ENCODE results near the gene IQSEC3.
"Not testable (repeated sequence)": the region's sequence is repeated elsewhere in the genome, so short reads cannot be mapped to it uniquely, and the experiment has no call there.

Gene IQSEC3

DNA sequence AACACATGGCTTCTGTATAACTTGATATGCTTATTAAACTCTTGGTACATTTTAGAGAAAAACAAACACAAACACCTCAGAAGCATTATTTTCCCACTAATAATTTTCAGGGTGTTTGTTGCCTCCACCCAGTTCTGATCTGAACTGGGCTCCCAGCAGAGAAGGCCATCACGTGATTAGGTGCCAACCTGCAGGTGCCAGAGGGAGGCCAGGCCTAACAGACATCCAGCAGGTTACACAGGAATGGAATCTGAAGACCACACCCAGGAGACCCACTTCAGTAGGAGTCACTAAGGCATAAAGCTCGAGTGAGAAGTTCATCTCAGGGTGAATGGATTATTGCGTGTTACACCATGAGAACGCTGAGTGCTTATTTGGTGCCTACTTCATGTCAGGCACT lies 138.5 kb downstream of the IQSEC3 start:
- DNase-seq: no peak

DNA sequence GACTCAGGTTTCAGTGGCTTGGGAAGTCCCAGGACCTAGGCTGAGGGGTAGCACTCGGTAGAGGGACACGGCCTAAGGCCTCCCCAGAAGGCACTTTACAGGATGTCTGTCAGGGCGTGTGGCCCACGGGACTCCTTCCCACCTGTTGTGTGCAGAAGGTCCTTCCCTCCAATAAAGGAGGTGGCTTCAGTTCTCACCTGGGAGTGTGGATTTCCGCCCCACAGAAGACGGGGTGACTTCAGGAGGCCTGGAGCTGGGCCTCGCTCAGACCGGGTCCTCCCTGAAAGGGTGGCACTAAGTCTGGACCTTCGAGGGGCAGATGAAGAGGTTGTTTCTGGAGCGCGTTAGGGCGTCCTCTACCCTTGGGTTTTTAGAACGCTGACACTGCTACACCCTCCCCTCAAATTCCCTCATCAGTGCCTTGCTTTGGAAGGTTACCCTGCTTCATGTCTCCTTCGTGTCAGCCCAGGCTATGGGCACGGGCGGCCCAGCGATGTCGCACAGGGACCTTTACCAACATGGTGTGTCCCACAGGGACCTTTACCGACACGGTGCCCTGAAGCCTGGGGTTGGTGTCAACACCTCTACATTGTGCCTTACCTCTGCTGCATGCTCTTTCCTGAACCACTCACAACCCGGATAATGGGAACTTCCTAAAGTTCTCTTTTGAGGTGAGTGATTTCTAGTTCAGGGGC lies 140.3 kb downstream of the IQSEC3 start:
- no peak for DNase-seq

DNA sequence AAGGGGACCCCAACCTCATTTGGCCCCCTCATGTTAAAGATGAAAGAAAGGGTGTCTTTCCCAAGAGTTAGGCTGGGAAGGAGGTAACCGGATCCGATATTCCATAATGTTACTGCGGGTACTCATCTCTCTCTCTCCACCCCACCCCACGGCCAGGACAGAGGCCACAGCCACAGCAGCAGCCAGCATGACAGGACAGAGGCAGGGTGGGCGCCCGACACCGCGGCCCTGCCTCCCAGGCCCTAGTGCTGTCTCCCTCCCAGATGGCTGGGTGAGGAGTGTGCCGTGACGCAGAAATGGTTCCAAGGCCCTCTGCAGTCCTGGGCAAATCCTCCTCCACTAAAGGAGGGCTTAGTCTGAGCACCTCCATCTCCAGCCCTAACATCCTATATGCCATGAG lies 141.2 kb downstream of the IQSEC3 start:
- DNase-seq: no peak

DNA sequence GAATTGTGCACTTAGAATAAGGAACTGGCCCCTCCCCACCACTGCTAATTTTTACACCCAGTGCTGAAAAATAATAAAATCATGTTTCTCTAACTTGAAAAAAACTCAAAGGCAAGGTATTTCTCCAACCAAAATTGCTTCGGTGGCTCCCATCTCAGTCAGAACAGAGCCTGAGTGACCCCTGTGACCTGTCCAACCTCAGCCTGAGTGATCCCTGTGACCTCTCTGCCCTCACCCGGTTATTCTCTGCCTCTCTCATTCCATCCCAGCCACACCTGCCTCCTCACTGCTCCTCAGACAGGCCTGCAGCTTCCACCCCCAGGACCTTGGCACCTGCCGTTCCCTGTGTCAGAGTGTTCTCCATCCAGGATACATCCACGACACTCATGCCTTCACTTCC lies 142.2 kb downstream of the IQSEC3 start:
- no peak for DNase-seq

DNA sequence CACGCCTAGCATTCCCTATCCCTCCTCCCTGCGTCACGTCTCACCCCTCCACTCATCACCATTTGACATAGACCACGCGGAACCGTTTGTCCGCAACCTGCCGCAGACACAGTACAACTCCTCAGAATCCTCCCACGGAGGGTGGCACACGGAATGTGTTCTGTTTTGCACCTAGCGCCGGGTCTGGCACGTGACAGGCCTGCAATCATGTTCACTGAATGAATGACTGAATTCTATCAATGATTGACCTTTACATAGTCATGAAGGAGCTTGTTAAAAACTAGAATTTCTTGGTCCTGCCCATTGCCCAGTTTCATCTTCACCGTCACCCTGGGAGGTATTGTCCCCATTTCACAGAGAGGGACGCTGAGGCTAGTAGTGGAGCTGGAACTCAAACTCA lies 142.7 kb downstream of the IQSEC3 start:
- DNase-seq: no peak

DNA sequence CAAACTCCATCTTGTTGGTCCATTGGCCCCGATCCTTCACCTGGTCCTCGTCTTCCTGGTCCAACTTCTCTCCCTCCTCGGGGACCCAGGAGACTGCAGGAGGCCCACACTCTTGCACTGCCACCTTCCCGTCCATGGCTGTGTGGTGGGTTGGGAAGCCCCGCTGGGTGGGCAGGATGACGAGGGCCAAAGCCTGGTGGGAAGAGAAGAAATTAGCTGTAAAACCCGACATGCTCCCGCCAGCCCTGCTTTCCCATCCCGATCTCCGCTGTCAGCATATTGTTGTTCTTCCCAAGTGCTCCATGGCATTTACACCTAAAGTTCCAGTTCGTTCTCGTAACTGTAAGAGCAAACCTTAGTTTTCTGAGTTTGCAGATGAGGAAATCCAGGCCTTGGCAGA lies 143.3 kb downstream of the IQSEC3 start:
- DNase-seq: no peak

DNA sequence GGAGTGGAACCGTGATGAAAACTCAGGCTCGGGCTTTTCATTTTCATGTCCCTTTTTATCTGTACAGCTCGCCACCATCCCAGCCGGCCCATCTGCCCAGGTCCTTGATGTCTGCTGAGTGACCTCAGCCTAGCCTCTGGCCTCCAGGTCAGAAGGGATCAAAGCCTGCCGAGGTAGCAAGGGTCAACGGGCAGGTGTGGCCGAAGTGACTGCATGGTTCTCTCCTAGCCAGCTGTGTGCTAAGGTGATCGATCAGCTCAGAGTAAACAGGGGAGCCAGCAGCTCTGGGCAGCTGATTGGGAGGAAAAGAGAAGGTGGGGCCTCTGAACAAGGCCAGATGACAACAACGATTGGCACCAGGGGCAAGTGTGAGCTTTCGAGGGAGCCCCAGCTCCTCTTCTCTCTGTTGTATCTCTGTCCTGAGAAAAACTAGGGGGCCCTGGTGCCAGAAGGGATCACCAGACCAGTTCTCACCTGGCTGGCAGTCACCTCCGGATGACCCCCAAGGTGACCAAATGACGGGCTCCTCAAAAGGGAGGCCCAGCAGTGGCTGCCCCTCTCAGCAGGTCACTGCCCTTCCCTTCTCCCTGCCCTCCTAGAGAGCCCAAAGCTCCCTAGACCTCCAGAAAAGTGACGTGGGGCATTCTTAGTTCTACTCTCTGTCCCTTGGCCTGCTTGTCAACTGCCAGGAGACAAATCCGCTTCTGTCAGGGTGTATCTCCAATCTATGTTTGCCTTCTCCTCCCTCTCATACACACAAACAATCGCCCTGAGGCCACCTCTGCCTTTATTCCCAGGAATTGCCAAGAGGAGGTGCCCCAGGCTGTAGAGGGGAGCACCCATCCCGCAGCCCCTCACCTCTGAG lies 143.9 kb downstream of the IQSEC3 start:
- DNase-seq: no peak

DNA sequence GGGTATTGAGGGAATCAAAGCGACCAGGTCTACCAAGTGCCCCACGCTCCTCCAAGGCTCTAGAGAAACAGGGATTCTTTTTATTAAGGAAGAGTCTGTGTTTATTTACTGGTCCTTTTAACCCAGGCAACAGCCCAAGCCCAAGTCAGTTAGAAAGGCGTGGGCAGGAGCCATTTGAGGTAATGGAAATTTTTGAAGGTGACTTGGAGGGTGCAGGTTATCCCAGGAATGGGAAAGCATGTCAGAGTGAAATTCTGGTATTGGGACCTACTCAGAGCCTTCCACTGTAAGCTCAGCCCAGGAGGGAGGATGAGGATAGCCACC lies 144.5 kb downstream of the IQSEC3 start:
- DNase-seq: no peak

DNA sequence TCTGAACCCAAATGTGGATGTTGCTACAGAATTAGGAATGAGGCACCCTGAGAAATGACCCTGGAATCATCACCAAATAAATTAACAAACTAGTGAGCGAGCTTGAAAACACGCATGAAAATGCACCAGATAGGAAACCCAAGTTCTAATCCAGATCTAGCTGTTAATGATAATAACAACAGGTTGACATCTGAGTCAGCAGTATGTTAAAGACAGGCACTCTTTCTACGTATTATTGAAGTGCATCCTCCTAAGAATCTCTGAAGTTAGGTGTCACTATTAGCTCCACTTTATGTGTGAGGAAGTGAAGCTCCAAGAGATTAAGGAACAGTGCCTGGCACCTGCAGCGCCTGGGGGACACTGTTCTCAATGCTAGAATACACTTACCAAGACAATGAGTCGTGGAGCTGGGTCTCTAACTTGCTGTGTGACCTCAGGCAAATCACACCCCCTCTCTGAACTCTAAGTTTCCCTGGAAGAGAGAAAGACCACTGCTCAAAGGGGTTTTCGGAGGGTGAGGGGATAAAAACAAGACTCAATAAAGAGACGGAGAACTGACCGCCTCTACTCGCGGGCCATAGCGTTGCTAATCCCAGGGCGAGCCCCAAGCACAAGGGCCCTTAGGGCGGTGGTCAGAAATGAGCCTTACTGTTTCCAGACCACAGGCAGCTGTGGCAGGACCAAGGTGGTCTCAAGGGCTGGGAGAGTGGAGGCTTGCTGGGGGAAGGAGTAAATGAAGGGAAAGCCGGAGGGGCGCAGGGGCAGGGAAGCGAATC lies 145.3 kb downstream of the IQSEC3 start:
- DNase-seq: peak; percentile 21

DNA sequence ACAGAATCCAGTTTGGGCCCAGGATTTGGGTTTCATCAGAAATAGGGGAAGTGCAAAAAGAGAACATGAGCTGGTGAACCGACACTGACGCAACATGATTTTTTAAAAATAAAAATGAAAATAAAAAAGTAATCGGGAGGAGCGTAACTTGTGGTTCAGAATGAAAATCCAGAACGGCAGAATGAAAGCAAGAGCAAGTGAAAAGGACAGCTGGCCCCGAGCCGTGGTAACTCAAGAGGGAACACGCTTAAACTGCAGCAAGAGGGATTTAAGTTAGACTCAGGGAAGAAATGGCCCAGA lies 145.8 kb downstream of the IQSEC3 start:
- peak; percentile 92 for DNase-seq

DNA sequence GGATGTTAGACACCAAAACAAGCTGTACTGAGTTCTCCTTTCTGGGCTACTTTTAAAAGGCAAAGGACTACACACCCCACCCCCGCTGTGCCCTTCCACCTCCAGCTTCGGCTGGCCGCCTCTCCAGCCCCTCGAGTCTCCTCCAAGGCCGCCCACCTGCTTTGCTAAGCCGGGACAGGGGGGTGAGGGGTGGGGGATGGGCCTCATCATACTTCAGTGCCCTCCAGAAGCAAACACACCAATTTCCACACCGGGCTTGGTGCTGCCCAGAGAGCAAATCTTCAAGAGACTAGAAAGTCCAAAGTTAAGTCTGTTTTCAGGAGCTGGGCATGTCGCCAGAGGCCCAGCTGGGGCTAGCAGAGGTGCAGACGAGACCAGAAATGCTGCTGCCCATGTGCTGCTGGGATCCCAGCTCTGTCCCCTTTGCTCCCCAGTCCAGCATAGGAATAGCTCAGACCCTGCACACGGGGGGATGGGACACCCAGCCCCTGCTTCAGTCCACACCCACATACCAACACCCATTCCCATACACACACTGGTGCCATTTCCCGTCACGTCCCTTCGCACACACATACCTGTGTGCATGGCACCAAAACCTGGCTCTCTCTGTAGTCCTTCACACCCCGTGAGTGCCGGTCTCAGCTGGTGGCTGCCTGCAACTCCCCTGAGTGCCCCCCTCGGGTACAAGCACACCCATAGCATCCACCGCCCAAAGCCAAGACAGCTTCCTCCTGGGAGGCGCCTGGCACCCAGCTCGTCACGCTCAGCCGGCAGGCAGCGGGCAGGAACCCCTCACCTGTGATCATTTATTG lies 146.4 kb downstream of the IQSEC3 start:
- DNase-seq: no peak

DNA sequence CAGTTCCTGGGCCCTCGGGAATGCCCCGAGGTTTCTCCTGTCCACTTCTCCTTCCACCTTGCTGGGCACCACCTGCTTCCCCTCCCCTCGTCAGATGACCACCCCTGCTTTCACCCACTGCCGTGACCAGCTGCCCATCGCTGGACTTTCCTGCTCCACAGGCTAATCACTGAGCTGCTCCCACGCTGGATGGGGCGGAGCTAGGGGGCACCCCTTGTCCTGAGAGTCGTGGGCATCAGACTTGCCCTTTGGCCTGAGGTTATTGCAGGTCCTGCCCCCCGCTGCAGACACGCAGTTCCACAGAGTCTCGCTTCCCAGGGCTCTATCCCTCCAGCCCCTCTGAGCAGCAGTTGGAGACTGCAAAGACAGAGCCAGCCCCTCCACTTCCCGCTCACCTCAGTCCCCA lies 147.0 kb downstream of the IQSEC3 start:
- DNase-seq: peak; percentile 27

DNA sequence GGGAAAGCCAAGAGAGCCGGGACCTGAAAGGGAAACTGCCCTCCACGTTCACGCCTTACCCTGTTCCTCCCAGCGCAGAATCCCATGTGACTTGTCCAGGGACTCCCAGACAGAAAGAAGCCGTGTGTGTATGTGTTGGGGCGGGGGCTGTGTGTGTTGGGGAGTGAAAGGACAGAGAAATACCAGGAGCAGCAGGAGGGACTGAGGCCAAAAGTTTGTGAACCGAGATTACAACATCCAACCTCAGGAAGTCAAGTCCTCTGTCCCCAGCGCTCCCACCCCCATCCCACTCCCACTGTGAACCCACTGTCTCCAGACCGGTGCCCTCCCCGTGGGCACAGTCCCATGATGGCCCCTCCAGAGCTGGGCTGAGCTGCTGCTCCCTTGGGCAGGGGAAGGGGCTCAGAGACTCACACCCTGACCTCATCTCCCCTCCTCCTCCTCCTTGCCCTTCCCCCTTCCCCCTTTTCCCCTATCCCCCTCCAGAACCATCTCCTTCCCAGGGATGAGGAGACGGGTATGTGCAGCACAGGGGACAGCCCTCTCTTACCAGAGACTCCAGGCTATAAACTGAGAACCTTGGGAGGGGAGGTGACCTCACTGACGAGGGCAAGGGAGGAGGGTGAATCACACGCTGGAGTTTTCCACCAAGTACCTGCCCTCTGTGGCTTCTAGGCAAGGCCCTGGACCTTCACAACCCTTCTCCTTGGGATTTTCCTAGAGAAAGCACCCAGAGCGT lies 147.6 kb downstream of the IQSEC3 start, which contains the start of gene SLC6A12:
TSS of gene SLC6A12 (minus strand) at position 155 of the 739 bp plus-strand sequence. CDS start 4,171 bp downstream, outside the sequence.
- DNase-seq: peak; percentile 69

DNA sequence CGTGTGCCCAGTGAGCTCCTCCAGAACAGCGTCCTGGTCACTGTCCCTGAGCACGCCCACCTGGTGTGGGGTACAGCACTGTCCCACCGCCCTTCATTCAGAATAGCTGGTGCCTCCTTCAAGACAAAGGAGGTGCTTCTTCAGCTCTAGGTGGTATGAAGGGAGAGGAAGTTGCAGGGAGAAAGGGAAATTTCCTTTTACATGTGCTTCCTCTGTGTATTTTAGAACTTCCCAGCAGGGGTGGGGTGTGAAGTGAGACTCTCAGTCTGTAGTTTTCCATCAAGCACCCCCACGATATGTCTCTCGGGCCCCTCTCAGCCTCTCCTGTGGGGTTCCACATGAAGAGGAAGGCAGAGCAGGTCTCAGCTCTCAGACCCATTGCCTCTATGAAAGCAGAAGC lies 148.5 kb downstream of the IQSEC3 start:
- DNase-seq: no peak

DNA sequence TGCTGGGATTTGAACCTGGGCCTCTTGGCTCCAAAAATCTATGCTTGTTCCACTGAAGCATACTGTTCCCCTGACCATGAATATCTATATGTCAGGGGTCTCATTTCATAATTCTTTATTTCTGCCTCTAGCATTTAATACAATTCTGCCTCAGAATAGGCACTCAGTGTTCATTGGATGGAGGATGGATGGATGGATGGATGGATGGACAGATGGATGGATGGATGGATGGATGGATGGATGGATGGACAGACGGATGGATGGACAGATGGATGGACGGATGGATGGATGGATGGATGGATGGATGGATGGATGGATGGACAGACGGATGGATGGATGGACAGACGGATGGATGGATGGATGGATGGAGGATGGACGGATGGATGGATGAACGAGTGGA lies 150.5 kb downstream of the IQSEC3 start:
- DNase-seq: not testable (repeated sequence)

DNA sequence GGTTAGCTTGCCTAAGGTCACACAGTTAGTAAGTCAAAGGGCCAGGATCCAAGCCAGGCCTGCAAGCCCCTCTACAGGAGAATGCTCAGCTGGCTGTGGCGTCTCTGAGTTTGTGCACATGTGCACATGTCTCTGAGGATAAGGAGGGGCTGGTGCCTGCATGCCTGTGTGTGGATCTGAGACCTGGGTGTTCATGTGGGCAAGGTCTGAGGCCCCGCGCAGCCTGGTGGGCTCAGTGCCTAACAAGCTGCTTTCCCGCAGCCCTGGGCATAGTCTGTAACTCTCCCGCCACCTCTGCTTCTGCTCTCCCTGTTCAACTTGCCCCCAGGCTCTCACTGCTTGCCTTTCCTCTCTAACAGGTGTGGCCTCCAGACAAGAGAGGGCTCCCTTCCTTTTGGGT lies 151.7 kb downstream of the IQSEC3 start:
- no peak for DNase-seq

DNA sequence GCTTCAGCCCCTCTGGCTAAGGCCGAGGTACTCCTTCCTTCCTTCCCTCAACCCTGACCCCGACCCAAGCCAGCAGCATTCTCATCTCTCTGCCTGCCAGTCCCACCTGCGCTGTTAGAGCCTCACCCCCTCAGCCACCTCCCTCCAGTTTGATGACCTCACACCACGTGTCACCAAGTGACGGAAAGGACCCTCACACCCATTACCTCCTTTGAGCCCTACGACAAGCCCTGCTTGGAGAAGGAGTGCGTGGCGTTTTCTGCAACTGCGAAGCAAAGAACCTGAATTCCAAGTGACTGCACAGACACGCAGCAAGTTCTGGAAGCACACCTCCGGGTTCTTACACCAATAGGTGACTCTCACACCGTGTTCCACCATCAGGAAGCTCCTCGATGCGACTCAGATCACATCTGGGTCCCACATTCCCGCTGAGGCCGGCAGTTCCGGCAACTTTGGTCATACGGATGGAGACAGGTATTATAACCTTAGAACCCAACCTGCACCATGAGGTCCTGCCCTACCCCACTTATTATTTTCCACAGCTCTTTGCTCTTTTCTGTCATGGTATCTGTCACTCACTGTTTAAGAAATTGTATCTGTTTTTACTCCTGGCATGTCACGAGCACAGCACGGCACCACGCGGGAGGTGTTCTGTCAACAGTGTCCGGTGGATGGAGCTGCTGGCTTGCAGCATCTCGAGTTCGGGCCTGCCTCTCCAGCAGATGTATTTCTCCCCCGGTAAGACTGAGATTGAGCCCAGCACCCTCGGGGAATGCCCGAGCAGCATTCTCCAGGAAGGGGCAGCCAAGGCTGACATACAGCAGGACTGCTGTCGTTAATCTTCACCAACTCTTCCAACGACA lies 152.4 kb downstream of the IQSEC3 start:
- DNase-seq: no peak

DNA sequence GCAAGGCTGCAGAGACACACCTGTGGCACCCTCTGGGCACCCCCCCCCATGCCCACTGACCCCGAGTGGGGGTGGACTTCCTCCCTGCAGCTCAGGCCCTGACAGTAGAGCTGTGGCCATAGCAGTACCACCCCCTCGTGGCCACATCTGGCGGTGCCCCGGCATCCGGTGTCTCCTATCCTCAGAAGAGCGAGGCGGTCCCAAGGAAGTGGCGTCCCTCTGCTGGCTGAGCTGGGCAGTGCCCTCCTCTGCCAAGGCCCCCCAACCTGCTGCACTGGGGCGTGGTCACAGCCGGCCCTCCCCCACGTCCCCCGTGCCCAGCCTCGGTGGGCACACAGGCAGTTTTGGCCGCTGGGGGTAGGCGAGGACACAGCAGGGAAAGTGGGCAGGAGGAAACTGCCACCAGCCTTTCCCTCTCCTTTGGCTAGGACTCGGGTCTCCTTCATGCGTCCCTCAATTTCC lies 153.4 kb downstream of the IQSEC3 start:
- peak; percentile 89 for DNase-seq

DNA sequence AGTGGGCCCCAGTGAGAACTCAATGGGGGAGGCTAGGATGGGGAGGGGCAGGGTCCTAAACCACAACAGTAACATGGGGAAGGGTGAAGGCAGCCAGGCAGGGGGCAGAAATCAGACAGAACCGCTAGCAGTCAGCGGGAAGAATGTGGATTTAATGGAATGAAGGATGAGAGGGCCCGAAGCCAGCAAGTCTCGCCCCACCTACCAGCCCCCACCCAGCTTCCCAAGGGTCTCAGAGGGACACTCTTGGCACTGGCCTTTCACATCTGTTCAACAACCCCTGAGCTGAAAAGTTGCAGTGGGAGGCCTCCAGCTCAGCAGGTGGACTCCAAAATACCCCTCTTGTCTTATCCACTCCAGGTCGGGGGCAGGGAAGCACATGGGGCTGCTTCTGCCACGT lies 153.9 kb downstream of the IQSEC3 start:
- no peak for DNase-seq

DNA sequence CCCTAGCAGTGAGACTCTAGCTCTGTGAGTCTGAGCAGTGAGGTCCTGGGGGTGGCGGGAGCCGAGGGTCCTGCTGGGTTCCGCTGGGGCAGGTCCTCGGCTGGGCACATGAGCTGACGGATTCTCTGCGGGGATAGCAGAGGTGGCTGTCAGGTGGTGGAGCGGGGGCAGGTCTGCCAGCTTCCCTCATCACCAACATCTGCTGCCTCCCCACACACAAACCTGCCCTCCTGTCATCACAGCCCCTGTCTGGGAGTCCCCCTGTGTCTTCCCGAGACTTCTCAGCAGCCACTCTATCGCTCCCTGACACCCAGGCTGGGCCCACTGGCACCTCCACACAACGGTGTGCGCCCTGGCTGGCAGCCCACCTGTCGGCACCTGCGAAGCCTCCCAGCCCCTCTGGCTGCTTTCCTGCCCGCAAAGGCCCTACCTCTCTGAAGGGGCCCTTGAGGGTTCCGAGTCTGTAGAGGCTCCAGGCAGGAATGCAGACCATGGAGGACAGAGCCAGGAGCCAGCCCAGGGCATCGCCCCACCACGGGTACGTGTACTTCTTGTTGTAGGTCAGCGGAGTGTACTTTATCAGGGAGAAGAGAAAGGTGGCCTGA lies 154.5 kb downstream of the IQSEC3 start:
- no peak for DNase-seq

DNA sequence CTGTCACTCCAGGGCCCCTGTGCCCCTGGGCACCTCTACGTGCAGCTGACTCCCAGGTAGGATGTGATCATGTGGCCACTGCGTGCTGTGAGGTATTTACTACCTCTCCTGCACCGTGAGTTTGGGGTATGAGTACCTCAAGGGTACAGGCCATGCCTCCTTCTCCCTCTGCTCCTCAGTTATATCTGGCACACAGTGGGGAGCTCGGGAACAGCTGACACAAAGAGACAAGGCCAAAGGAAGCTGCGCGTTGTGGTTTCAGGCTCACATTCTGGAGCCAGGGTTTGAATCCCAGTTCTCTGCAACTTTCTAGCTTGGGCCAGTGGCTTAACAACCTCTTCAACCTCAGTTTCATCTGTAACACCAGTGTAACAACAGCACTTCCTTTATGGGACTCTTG lies 155.2 kb downstream of the IQSEC3 start:
- DNase-seq: no peak
